ENCODE data around the gene HIVEP2. TPM values are rescaled to one million over a fixed set of nuclear protein-coding genes. Genes with fewer than 3 reads are reported as not detected.

The HIVEP2 gene
- total RNA-seq, 1 experiment from 2014 or later: 10.3 TPM

GRCh38 chr6:142726616-142727015 is 218.4 kb downstream of the HIVEP2 start:
- in situ Hi-C loops (cut with HindIII; ENCODE audit: low pct_unique_long_range_greater_than_20kb, low sequenced_read_pairs) (no loop called here), intact Hi-C loops (cut with micrococcal nuclease; ENCODE audit: unreplicated experiment) (no loop called here)
- peaks cover 4% of the 10 kb centered on the region; the same call in 1 of the 2 replicates for H3K27me3 ChIP-seq (ENCODE audit: control insufficient read depth, insufficient read depth, low read length)
- no peaks in the 10 kb centered on the region for H3K4me1 ChIP-seq (ENCODE audit: control insufficient read depth, insufficient read depth, low read length)
- no peak for TF ChIP-seq TCF7L2 (IDR thresholded peaks at IDR 0.05; ENCODE audit: low read depth, low read length)
- TF ChIP-seq, protein P1, sequence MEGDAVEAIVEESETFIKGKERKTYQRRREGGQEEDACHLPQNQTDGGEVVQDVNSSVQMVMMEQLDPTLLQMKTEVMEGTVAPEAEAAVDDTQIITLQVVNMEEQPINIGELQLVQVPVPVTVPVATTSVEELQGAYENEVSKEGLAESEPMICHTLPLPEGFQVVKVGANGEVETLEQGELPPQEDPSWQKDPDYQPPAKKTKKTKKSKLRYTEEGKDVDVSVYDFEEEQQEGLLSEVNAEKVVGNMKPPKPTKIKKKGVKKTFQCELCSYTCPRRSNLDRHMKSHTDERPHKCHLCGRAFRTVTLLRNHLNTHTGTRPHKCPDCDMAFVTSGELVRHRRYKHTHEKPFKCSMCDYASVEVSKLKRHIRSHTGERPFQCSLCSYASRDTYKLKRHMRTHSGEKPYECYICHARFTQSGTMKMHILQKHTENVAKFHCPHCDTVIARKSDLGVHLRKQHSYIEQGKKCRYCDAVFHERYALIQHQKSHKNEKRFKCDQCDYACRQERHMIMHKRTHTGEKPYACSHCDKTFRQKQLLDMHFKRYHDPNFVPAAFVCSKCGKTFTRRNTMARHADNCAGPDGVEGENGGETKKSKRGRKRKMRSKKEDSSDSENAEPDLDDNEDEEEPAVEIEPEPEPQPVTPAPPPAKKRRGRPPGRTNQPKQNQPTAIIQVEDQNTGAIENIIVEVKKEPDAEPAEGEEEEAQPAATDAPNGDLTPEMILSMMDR (IDR thresholded peaks at IDR 0.05): no peak
- TF ChIP-seq REST (IDR thresholded peaks at IDR 0.05; ENCODE audit: insufficient read depth in 1 of 2, low read depth in 2 of 2, low read length in 1 of 2): no peak
- no peak for TF ChIP-seq SIN3A (IDR thresholded peaks at IDR 0.05; ENCODE audit: borderline replicate concordance, insufficient read depth, low read depth, low read length)
- TF ChIP-seq POLR2AphosphoS5 (IDR thresholded peaks at IDR 0.05; ENCODE audit: low read depth, low read length): no peak
- no peaks in the 10 kb centered on the region for H3K9me3 ChIP-seq (ENCODE audit: control insufficient read depth, insufficient read depth, low read depth, low read length)
- POLR2A ChIA-PET: no interaction called here
- ATAC-seq (no peak), DNase-seq (ENCODE audit: low read depth, low spot score) (no peak)
- H3K27ac ChIP-seq (ENCODE audit: low read length): no peak overlapping the region
- no peaks in the 10 kb centered on the region for H3K36me3 ChIP-seq (ENCODE audit: control insufficient read depth, insufficient read depth, low read length)
- H3K4me3 ChIP-seq (ENCODE audit: low read depth in 2 of 2, low read length in 2 of 2): no peak overlapping the region
- BruUV-seq (replicated peaks): no TSS peak
- CTCF ChIA-PET: no interaction called here

DNA sequence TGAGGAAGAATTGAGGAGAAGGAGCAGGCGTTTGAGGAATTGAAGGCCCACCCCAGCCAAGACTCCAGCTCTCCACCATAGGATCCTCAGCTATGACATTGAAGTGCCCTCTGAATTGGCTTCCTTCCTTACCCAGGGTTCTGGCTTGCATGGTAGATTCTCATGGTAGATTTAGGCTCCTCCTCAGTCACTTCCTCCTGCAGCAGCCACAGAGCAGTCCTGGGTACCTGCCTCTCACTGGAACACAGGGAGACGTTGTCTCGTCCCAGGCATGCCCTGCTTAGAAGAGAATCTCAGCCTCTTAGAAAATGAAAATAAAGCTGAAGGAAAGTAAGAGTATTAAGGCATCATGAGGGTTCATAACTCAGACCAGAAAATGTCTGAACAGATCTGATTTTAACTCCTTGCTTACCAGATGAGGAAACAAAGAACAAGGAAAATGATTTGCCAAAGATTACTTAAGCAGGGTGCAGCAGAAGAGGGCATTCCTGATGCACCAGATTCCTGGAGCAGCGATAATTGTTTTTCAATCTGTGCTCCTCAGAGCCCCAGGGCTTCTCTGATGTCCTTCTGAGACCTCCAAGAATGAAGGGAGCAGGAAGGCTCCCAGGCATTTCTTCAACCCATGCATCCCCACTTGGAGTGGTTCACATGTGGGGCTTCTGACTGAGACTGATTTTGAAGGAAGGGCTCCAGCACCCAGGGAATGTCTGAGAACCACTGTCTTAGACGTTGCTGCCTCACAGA is 219.8 kb downstream of the HIVEP2 start:
- in situ Hi-C loops (cut with HindIII; ENCODE audit: low pct_unique_long_range_greater_than_20kb, low sequenced_read_pairs): no loop called here
- ChIA-PET CTCF (no interaction called here), POLR2A (no interaction called here)
- Histone ChIP-seq H3K27me3 (ENCODE audit: control insufficient read depth, insufficient read depth, low read length) (peaks cover 6% of the 10 kb centered on the region; the same call in 1 of the 2 replicates), H3K9me3 (ENCODE audit: control insufficient read depth, insufficient read depth, low read depth, low read length) (no peaks in the 10 kb centered on the region), H3K27ac (ENCODE audit: low read length) (no peak overlapping the region), H3K36me3 (ENCODE audit: control insufficient read depth, insufficient read depth, low read length) (no peaks in the 10 kb centered on the region), H3K4me1 (ENCODE audit: control insufficient read depth, insufficient read depth, low read length) (no peaks in the 10 kb centered on the region), H3K4me3 (ENCODE audit: low read depth in 2 of 2, low read length in 2 of 2) (no peak overlapping the region)
- BruUV-seq (replicated peaks): no TSS peak
- TF ChIP-seq TCF7L2 (IDR thresholded peaks at IDR 0.05; ENCODE audit: low read depth, low read length): no peak
- no peak for TF ChIP-seq SIN3A (IDR thresholded peaks at IDR 0.05; ENCODE audit: borderline replicate concordance, insufficient read depth, low read depth, low read length)
- DNase-seq (ENCODE audit: low read depth, low spot score) (no peak), ATAC-seq (no peak)
- intact Hi-C loops (cut with micrococcal nuclease; ENCODE audit: unreplicated experiment): no loop called here

DNA sequence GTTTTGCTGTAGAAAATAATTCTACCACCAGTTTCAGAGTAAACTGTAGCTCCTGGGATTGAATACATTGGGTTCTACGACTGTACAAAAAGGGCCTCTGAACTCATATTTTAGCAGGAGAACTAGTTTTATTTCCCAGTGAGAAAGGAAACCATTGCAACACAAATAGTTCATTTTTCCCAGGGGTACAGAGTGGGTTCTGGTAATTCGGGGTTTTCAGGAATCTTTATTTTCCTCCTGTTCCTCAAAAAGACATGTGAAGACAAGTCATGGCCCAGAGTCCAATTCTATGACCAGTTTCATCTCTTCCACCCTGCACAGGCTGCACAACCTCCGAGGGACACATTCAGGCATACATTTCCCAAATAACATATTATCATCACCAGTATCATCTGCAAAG is 222.1 kb downstream of the HIVEP2 start:
- H3K36me3 ChIP-seq (ENCODE audit: control insufficient read depth, insufficient read depth, low read length): no peaks in the 10 kb centered on the region
- no TSS peak for BruUV-seq (replicated peaks)
- DNase-seq (ENCODE audit: low read depth, low spot score) (no peak), ATAC-seq (no peak)
- H3K27me3 ChIP-seq (ENCODE audit: control insufficient read depth, insufficient read depth, low read length): peaks cover 4% of the 10 kb centered on the region; the same call in 1 of the 2 replicates
- ChIA-PET POLR2A (no interaction called here), CTCF (no interaction called here)
- intact Hi-C loops (cut with micrococcal nuclease; ENCODE audit: unreplicated experiment): no loop called here
- no peaks in the 10 kb centered on the region for H3K4me1 ChIP-seq (ENCODE audit: control insufficient read depth, insufficient read depth, low read length)
- peaks cover 17% of the 10 kb centered on the region; the same call in 1 of the 2 replicates for H3K9me3 ChIP-seq (ENCODE audit: control insufficient read depth, insufficient read depth, low read depth, low read length)
- in situ Hi-C loops (cut with HindIII; ENCODE audit: low pct_unique_long_range_greater_than_20kb, low sequenced_read_pairs): no loop called here
- TF ChIP-seq TCF7L2 (IDR thresholded peaks at IDR 0.05; ENCODE audit: low read depth, low read length) (no peak), REST (IDR thresholded peaks at IDR 0.05; ENCODE audit: insufficient read depth in 1 of 2, low read depth in 2 of 2, low read length in 1 of 2) (no peak), SIN3A (IDR thresholded peaks at IDR 0.05; ENCODE audit: borderline replicate concordance, insufficient read depth, low read depth, low read length) (no peak), POLR2AphosphoS5 (IDR thresholded peaks at IDR 0.05; ENCODE audit: low read depth, low read length) (no peak)
- TF ChIP-seq, protein P1 (IDR thresholded peaks at IDR 0.05): no peak
- no peak overlapping the region for H3K27ac ChIP-seq (ENCODE audit: low read length)
- H3K4me3 ChIP-seq (ENCODE audit: low read depth in 2 of 2, low read length in 2 of 2): no peak overlapping the region

All from Panc1 (cell line).